Trophoblast cell (in vitro differentiated cells and primary cell): ENCODE data around the gene GFAP.
A peak's percentile ranks its signal among the peaks of the same experiment; 100 is the strongest.

ENCODE experiments used
- DNase-seq, 2 donors: peaks; one replicate each; pipeline ENCODE4 v3.0.0-alpha.2; 2016
- H2AFZ ChIP-seq: 2 replicates; pipeline ENCODE4 v1.6.1; 2013; ENCODE audit warnings: low read length, moderate library complexity, mild to moderate bottlenecking; ENCODE audit not compliant: insufficient read depth, poor library complexity
- H2AK5ac ChIP-seq: 2 replicates; pipeline ENCODE4 v1.6.1; 2013; ENCODE audit warnings: mild to moderate bottlenecking, low read length
- H2BK120ac ChIP-seq: 2 replicates; pipeline ENCODE4 v1.6.1; 2013; ENCODE audit warnings: low read length, mild to moderate bottlenecking, moderate library complexity; ENCODE audit not compliant: insufficient read depth, poor library complexity
- H2BK12ac ChIP-seq: 2 replicates; pipeline ENCODE4 v1.6.1; 2013; ENCODE audit warnings: mild to moderate bottlenecking, low read length, moderate library complexity
- H2BK5ac ChIP-seq: 2 replicates; pipeline ENCODE4 v1.6.1; 2013; ENCODE audit warnings: low read length, low read depth, moderate library complexity, mild to moderate bottlenecking; ENCODE audit not compliant: poor library complexity
- H3K14ac ChIP-seq: 2 replicates; pipeline ENCODE4 v1.6.1; 2013; ENCODE audit warnings: mild to moderate bottlenecking, low read length
- H3K18ac ChIP-seq: 2 replicates; pipeline ENCODE4 v1.6.1; 2013; ENCODE audit warnings: mild to moderate bottlenecking, low read length
- H3K23ac ChIP-seq: 2 replicates; pipeline ENCODE4 v1.6.1; 2013; ENCODE audit warnings: low read length
- H3K27ac ChIP-seq: 2 replicates; pipeline ENCODE4 v1.5.1; 2013; ENCODE audit warnings: low read depth, mild to moderate bottlenecking, inconsistent platforms, low read length, moderate library complexity
- H3K27me3 ChIP-seq: 2 replicates; pipeline ENCODE4 v1.6.1; 2013; ENCODE audit warnings: inconsistent platforms, mild to moderate bottlenecking, low read length, moderate library complexity; ENCODE audit not compliant: insufficient read depth
- H3K36me3 ChIP-seq, 2 experiments: 1 replicate in 1 of 2; 2 replicates in 1 of 2; pipeline ENCODE4 v1.6.1; 2013; ENCODE audit warnings: low read length in 2 of 2, mild to moderate bottlenecking in 2 of 2, moderate library complexity in 1 of 2; ENCODE audit not compliant: insufficient read depth in 2 of 2, control insufficient read depth in 1 of 2
- H3K4ac ChIP-seq: 2 replicates; pipeline ENCODE4 v1.6.1; 2013; ENCODE audit warnings: low read depth, mild to moderate bottlenecking, low read length, moderate library complexity
- H3K4me1 ChIP-seq, 2 experiments: 1 replicate in 1 of 2; 2 replicates in 1 of 2; pipeline ENCODE4 v1.6.1; 2013; ENCODE audit warnings: low read length in 2 of 2, mild to moderate bottlenecking in 2 of 2, moderate library complexity in 1 of 2; ENCODE audit not compliant: insufficient read depth in 2 of 2, control insufficient read depth in 1 of 2
- H3K4me2 ChIP-seq: 2 replicates; pipeline ENCODE4 v1.6.1; 2013; ENCODE audit warnings: inconsistent platforms, mild to moderate bottlenecking, low read length, moderate library complexity
- H3K4me3 ChIP-seq: 2 replicates; pipeline ENCODE4 v1.5.1; 2013; ENCODE audit warnings: mild to moderate bottlenecking, low read depth, low read length, inconsistent platforms
- H3K79me1 ChIP-seq: one replicate; pipeline ENCODE4 v1.6.1; 2013; ENCODE audit warnings: low read length
- H3K79me2 ChIP-seq: 2 replicates; pipeline ENCODE4 v1.6.1; 2013; ENCODE audit warnings: low read length, mild to moderate bottlenecking; ENCODE audit not compliant: control insufficient read depth, insufficient read depth, poor library complexity
- H3K9ac ChIP-seq: 2 replicates; pipeline ENCODE4 v1.6.1; 2013; ENCODE audit warnings: mild to moderate bottlenecking, low read length
- H3K9me3 ChIP-seq: 2 replicates; pipeline ENCODE4 v1.6.1; 2013; ENCODE audit warnings: low read depth, mild to moderate bottlenecking, control low read depth, inconsistent platforms, low read length; ENCODE audit not compliant: insufficient read depth
- H4K12ac ChIP-seq: 2 replicates; pipeline ENCODE4 v1.6.1; 2013; ENCODE audit warnings: low read depth, mild to moderate bottlenecking, low read length, moderate library complexity
- H4K8ac ChIP-seq: 2 replicates; pipeline ENCODE4 v1.6.1; 2013; ENCODE audit warnings: low read depth, mild to moderate bottlenecking, low read length, moderate library complexity
- H4K91ac ChIP-seq: one replicate; pipeline ENCODE4 v1.6.1; 2013; ENCODE audit warnings: low read depth, mild to moderate bottlenecking, low read length, moderate library complexity
- WGBS: extraction: QIAGEN DNeasy Blood & Tissue Kit; methylation state at CpG from one replicate; pipeline ENCODE4 v1.1.7; 2013; ENCODE audit warnings: missing lambda C conversion rate; ENCODE audit not compliant: insufficient read length, insufficient coverage; ENCODE audit errors: extremely low coverage; 5-methylcytosine and 5-hydroxymethylcytosine counted together

The GFAP gene

GRCh38 chr17:44894642-44895041 lies 20.7 kb downstream of the GFAP start:
- no peak overlapping the region for H3K4me2 ChIP-seq
- no peak overlapping the region for H2BK5ac ChIP-seq
- no peak overlapping the region for H2BK12ac ChIP-seq
- H3K79me1 ChIP-seq, result peaks cover 5% of the 10 kb centered on the region
- H4K12ac ChIP-seq, result no peak overlapping the region
- H2AK5ac ChIP-seq, result no peak overlapping the region
- H3K79me2 ChIP-seq, result peaks cover 1% of the 10 kb centered on the region
- H4K91ac ChIP-seq, result no peak overlapping the region
- no peaks in the 10 kb centered on the region for H3K27me3 ChIP-seq
- H3K9ac ChIP-seq, result no peak overlapping the region
- no peaks in the 10 kb centered on the region for H3K9me3 ChIP-seq
- no peak overlapping the region for H3K14ac ChIP-seq
- H3K18ac ChIP-seq, result no peak overlapping the region
- no peak for DNase-seq
- peaks cover 0 to 2% of the 10 kb centered on the region in 2 experiments for H3K4me1 ChIP-seq
- H3K27ac ChIP-seq, result no peak overlapping the region
- H3K4ac ChIP-seq, result no peak overlapping the region
- WGBS, result no CpG with 5 or more reads among the region's 4 CpGs
- H2AFZ ChIP-seq, result no peak overlapping the region
- no peak overlapping the region for H3K4me3 ChIP-seq
- no peak overlapping the region for H4K8ac ChIP-seq
- no peak overlapping the region for H3K23ac ChIP-seq
- H3K36me3 ChIP-seq, result peaks cover 13 to 14% of the 10 kb centered on the region in 2 experiments
- no peak overlapping the region for H2BK120ac ChIP-seq

GRCh38 chr17:44892250-44892649 lies 23.1 kb downstream of the GFAP start:
- H3K23ac ChIP-seq, result no peak overlapping the region
- no peak overlapping the region for H3K4me3 ChIP-seq
- no peak overlapping the region for H2BK5ac ChIP-seq
- no peaks in the 10 kb centered on the region for H3K27me3 ChIP-seq
- H3K4me1 ChIP-seq, result peaks cover 0 to 2% of the 10 kb centered on the region in 2 experiments
- peaks cover 13 to 14% of the 10 kb centered on the region in 2 experiments for H3K36me3 ChIP-seq
- no peak overlapping the region for H3K9ac ChIP-seq
- no peak overlapping the region for H2AFZ ChIP-seq
- H2BK120ac ChIP-seq, result no peak overlapping the region
- H4K91ac ChIP-seq, result no peak overlapping the region
- H4K12ac ChIP-seq, result no peak overlapping the region
- no peak overlapping the region for H4K8ac ChIP-seq
- H2AK5ac ChIP-seq, result no peak overlapping the region
- H3K27ac ChIP-seq, result no peak overlapping the region
- no peaks in the 10 kb centered on the region for H3K79me2 ChIP-seq
- H3K9me3 ChIP-seq, result no peaks in the 10 kb centered on the region
- no peak overlapping the region for H3K18ac ChIP-seq
- DNase-seq, result no peak
- H2BK12ac ChIP-seq, result no peak overlapping the region
- no peak overlapping the region for H3K4ac ChIP-seq
- H3K4me2 ChIP-seq, result no peak overlapping the region
- no peak overlapping the region for H3K14ac ChIP-seq
- no peaks in the 10 kb centered on the region for H3K79me1 ChIP-seq

- Histone ChIP-seq H3K36me3 (peaks cover 28 to 35% of the 10 kb centered on the region in 2 experiments), H4K91ac (no peak overlapping the region), H4K12ac (no peak overlapping the region), H3K9ac (no peak overlapping the region), H3K4me1 (peaks cover 0 to 2% of the 10 kb centered on the region in 2 experiments), H2AFZ (no peak overlapping the region), H3K27ac (no peak overlapping the region), H3K4ac (no peak overlapping the region), H3K4me3 (no peak overlapping the region), H3K18ac (no peak overlapping the region), H3K4me2 (no peak overlapping the region), H3K9me3 (no peaks in the 10 kb centered on the region), H2BK5ac (no peak overlapping the region), H3K14ac (no peak overlapping the region), H3K23ac (no peak overlapping the region), H2BK12ac (no peak overlapping the region), H2AK5ac (no peak overlapping the region), H3K79me1 (no peaks in the 10 kb centered on the region), H2BK120ac (no peak overlapping the region), H4K8ac (no peak overlapping the region), H3K79me2 (no peaks in the 10 kb centered on the region), H3K27me3 (no peaks in the 10 kb centered on the region)
- no CpG with 5 or more reads among the region's 7 CpGs for WGBS
- no peak for DNase-seq
Measured at GRCh38 chr17:44889003-44889402, 26.3 kb downstream of the GFAP start.

GRCh38 chr17:44887971-44888954 lies 27.0 kb downstream of the GFAP start:
- Histone ChIP-seq H3K4ac (peak overlapping the region; percentile 27), H4K91ac (no peak overlapping the region), H2AK5ac (no peak overlapping the region), H3K18ac (no peak overlapping the region), H3K79me2 (no peaks in the 10 kb centered on the region), H3K36me3 (peaks cover 27 to 37% of the 10 kb centered on the region in 2 experiments), H2BK12ac (no peak overlapping the region), H3K14ac (no peak overlapping the region), H3K27me3 (no peaks in the 10 kb centered on the region), H3K4me2 (no peak overlapping the region), H2AFZ (no peak overlapping the region), H3K9ac (no peak overlapping the region), H4K8ac (no peak overlapping the region), H3K4me3 (no peak overlapping the region), H4K12ac (no peak overlapping the region), H3K9me3 (no peaks in the 10 kb centered on the region), H2BK120ac (no peak overlapping the region), H3K79me1 (no peaks in the 10 kb centered on the region), H3K23ac (no peak overlapping the region), H3K27ac (no peak overlapping the region), H2BK5ac (no peak overlapping the region), H3K4me1 (peaks cover 0 to 2% of the 10 kb centered on the region in 2 experiments)
- no CpG with 5 or more reads among the region's 10 CpGs for WGBS
- DNase-seq, result no peak
